ENCODE measurements around the gene RBFOX2.

The RBFOX2 gene

GRCh38 chr22:35781898-35782297 lies 246.7 kb downstream of the RBFOX2 start:
- no peak for DNase-seq (ENCODE audit: low read depth in 2 of 2)
- no peak for TF ChIP-seq CTCF (IDR thresholded peaks at IDR 0.05; ENCODE audit: low read depth, low read length)
- H3K4me3 ChIP-seq (replicated peaks in 1 of 2; ENCODE audit: low read depth in 2 of 2, low read length in 2 of 2) = no peak overlapping the region

DNA sequence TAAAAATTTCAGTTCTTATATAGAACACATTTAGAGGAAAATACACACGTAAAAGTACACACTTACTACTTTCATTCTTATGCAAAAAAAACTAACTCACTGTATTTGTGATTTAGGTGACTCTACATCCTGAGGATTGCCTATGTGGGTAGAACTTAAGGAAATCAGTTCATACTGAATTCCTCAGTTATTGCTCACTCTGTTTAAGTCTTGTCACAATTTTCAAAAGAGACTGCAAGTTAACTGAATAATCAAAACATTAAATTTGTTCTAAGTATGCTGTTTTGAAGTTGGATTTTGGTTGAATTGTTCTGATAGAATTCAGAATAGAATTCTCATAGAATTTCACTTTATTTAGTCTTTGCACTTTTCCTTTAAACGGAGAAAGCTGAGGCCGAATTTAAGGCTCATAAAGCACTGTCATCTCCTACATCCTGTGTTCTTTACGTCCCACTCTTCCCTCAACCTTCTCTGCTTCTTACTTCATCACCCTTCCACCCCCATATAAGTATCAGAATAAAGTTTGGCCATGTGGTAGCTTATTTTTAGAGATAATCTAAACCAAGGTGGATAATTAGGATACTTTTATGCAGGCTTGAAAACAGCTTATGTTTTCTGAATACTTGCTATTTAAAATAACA lies 251.2 kb downstream of the RBFOX2 start:
- peak; percentile 67 to 91 for DNase-seq (ENCODE audit: low read depth in 2 of 2)
- no peak overlapping the region for H3K4me3 ChIP-seq (replicated peaks in 1 of 2; ENCODE audit: low read depth in 2 of 2, low read length in 2 of 2)
- no peak for TF ChIP-seq CTCF (IDR thresholded peaks at IDR 0.05; ENCODE audit: low read depth, low read length)

DNA sequence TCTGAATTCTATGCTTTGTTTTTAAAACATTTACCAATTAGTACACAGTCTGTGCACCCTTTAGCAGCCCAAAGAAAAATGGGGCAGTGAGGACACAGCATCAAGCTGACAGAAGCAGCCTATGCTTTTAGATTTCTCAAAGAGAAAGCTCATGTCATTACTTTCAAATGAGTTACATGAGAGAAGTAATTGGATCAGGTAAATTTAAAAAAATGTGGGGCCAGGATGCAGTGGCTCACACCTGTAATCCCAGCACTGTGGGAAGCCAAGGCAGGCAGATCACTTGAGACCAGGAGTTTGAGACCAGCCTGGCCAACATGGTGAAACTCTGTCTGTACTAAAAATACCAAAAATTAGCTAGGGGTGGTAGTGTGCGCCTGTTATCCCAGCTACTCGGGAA lies 253.3 kb downstream of the RBFOX2 start:
- DNase-seq (ENCODE audit: low read depth in 2 of 2) = no peak
- TF ChIP-seq CTCF (IDR thresholded peaks at IDR 0.05; ENCODE audit: low read depth, low read length) = no peak
- no peak overlapping the region for H3K4me3 ChIP-seq (replicated peaks in 1 of 2; ENCODE audit: low read depth in 2 of 2, low read length in 2 of 2)

- no peak overlapping the region for H3K4me3 ChIP-seq (replicated peaks in 1 of 2; ENCODE audit: low read depth in 2 of 2, low read length in 2 of 2)
- no peak for DNase-seq (ENCODE audit: low read depth in 2 of 2)
- no peak for TF ChIP-seq CTCF (IDR thresholded peaks at IDR 0.05; ENCODE audit: low read depth, low read length)
Observed at GRCh38 chr22:35769974-35770373, 258.6 kb downstream of the RBFOX2 start.

- peak; percentile 61 to 67 for DNase-seq (ENCODE audit: low read depth in 2 of 2)
- TF ChIP-seq CTCF (IDR thresholded peaks at IDR 0.05; ENCODE audit: low read depth, low read length) = no peak
- peak overlapping the region in 1 of 2 donors; percentile 42 for H3K4me3 ChIP-seq (replicated peaks in 1 of 2; ENCODE audit: low read depth in 2 of 2, low read length in 2 of 2)
Observed at GRCh38 chr22:35766654-35767580, 261.7 kb downstream of the RBFOX2 start.

GRCh38 chr22:35761037-35761436 lies 267.6 kb downstream of the RBFOX2 start:
- H3K4me3 ChIP-seq (replicated peaks in 1 of 2; ENCODE audit: low read depth in 2 of 2, low read length in 2 of 2) = no peak overlapping the region
- TF ChIP-seq CTCF (IDR thresholded peaks at IDR 0.05; ENCODE audit: low read depth, low read length) = no peak
- peak; percentile 30 to 48 for DNase-seq (ENCODE audit: low read depth in 2 of 2)
